Upper lobe of right lung (tissue), 1 donor: ENCODE measurements around the gene TRA2B. TPM values are rescaled to one million over a fixed set of nuclear protein-coding genes. Genes with fewer than 3 reads are reported as not detected.

Experiments
- ATAC-seq: fragments of 200-7000 bp; cut with Tn5 transposase; one replicate; pipeline ENCODE4 v1.9.1; 2020; ENCODE audit warnings: mild to moderate bottlenecking, moderate library complexity
- DNase-seq: peaks from one replicate; pipeline ENCODE4 v3.0.0-alpha.2; 2020
- H3K27ac ChIP-seq: fragments of 200-600 bp; one replicate; pipeline ENCODE4 v1.8.0; 2022
- H3K27me3 ChIP-seq: fragments of 200-600 bp; one replicate; pipeline ENCODE4 v1.8.0; 2022; ENCODE audit warnings: mild to moderate bottlenecking
- H3K36me3 ChIP-seq: fragments of 200-600 bp; one replicate; pipeline ENCODE4 v1.8.0; 2022
- H3K4me1 ChIP-seq: fragments of 200-600 bp; one replicate; pipeline ENCODE4 v1.8.0; 2022
- H3K4me3 ChIP-seq: fragments of 200-600 bp; one replicate; pipeline ENCODE4 v1.8.0; 2022; ENCODE audit warnings: mild to moderate bottlenecking
- H3K9me3 ChIP-seq: fragments of 200-600 bp; one replicate; pipeline ENCODE4 v1.8.0; 2022
- CTCF ChIP-seq: fragments of 200-600 bp; IDR thresholded peaks from one replicate; pipeline ENCODE4 v1.8.0; 2022; ENCODE audit warnings: antibody characterized with exemption
- intact Hi-C: fragments of 100-400 bp; cut with DNase I; formaldehyde crosslinking; loops from one replicate; pipeline ENCODE4 v1.11.0; 2022
- total RNA-seq: library from RNA; stranded (reverse); fragmentation: NEBNext Ultra II Directional; extraction: Animal tissue kit (Norgen Biotek cat#: 25700); gene quantifications from one replicate; pipeline ENCODE4 v1.2.1, GENCODE V29; 2021
- donor health status: DM: no; HTN: yes; CAD: no; lungs with severe emphysema.

TRA2B gene
- total RNA-seq, 1 donor from 2014 or later: 92.7 TPM

- no peak for TF ChIP-seq CTCF
- intact Hi-C loops: no loop called here
- Histone ChIP-seq H3K4me1 (peaks cover 53% of the 10 kb centered on the region), H3K36me3 (peaks cover 64% of the 10 kb centered on the region), H3K27me3 (no peaks in the 10 kb centered on the region), H3K27ac (no peak overlapping the region), H3K9me3 (no peaks in the 10 kb centered on the region), H3K4me3 (no peak overlapping the region)
- DNase-seq (no peak), ATAC-seq (no peak)
Measured at GRCh38 chr3:185925353-185925752, 12.5 kb downstream of the TRA2B start.

GRCh38 chr3:185924375-185924774 lies 13.4 kb downstream of the TRA2B start:
- Histone ChIP-seq H3K27me3 (no peaks in the 10 kb centered on the region), H3K9me3 (no peaks in the 10 kb centered on the region), H3K27ac (no peak overlapping the region), H3K4me1 (peaks cover 44% of the 10 kb centered on the region), H3K36me3 (peaks cover 74% of the 10 kb centered on the region), H3K4me3 (no peak overlapping the region)
- DNase-seq: no peak
- ATAC-seq: peak; percentile 37
- intact Hi-C loops: no loop called here
- no peak for TF ChIP-seq CTCF

- H3K36me3 ChIP-seq: peaks cover 100% of the 10 kb centered on the region
- H3K4me3 ChIP-seq: no peak overlapping the region
- intact Hi-C loops: no loop called here
- no peak for ATAC-seq
- no peaks in the 10 kb centered on the region for H3K9me3 ChIP-seq
- peaks cover 2% of the 10 kb centered on the region for H3K4me1 ChIP-seq
- no peak for TF ChIP-seq CTCF
- no peak for DNase-seq
- no peak overlapping the region for H3K27ac ChIP-seq
- H3K27me3 ChIP-seq: no peaks in the 10 kb centered on the region
Measured at GRCh38 chr3:185920184-185920583, 17.6 kb downstream of the TRA2B start.

GRCh38 chr3:185916042-185916833 lies 21.6 kb downstream of the TRA2B start:
- no peak for TF ChIP-seq CTCF
- DNase-seq (no peak), ATAC-seq (no peak)
- intact Hi-C loops: no loop called here
- Histone ChIP-seq H3K9me3 (no peaks in the 10 kb centered on the region), H3K4me3 (no peak overlapping the region), H3K27ac (no peak overlapping the region), H3K4me1 (no peaks in the 10 kb centered on the region), H3K27me3 (no peaks in the 10 kb centered on the region), H3K36me3 (peaks cover 82% of the 10 kb centered on the region)

- ATAC-seq (no peak), DNase-seq (no peak)
- Histone ChIP-seq H3K9me3 (no peaks in the 10 kb centered on the region), H3K4me3 (no peak overlapping the region), H3K27me3 (no peaks in the 10 kb centered on the region), H3K27ac (no peak overlapping the region), H3K36me3 (peaks cover 76% of the 10 kb centered on the region), H3K4me1 (no peaks in the 10 kb centered on the region)
- intact Hi-C loops: no loop called here
- no peak for TF ChIP-seq CTCF
Measured at GRCh38 chr3:185915642-185916041, 22.2 kb downstream of the TRA2B start.
